Suprapubic skin (tissue), 4 donors: ENCODE measurements around the gene SLC22A3. TPM values are rescaled to one million over a fixed set of nuclear protein-coding genes. Genes with fewer than 3 reads are reported as not detected.

Source experiments
- DNase-seq, 2 donors: peaks; one replicate each; pipeline ENCODE4 v3.0.0-alpha.2; 2019; ENCODE audit warnings: low spot score in 2 of 2
- H3K27ac ChIP-seq: fragments of 200-600 bp; sonication (generic); one replicate; pipeline ENCODE4 v1.5.1; 2019
- H3K27me3 ChIP-seq: fragments of 200-600 bp; sonication (generic); one replicate; pipeline ENCODE4 v1.5.1; 2019
- H3K36me3 ChIP-seq: fragments of 200-600 bp; sonication (generic); one replicate; pipeline ENCODE4 v1.5.1; 2019
- H3K4me1 ChIP-seq: fragments of 200-600 bp; sonication (generic); one replicate; pipeline ENCODE4 v1.5.1; 2019
- H3K4me3 ChIP-seq: fragments of 200-600 bp; sonication (generic); one replicate; pipeline ENCODE4 v1.5.1; 2019; ENCODE audit warnings: mild to moderate bottlenecking
- H3K9me3 ChIP-seq: fragments of 200-600 bp; sonication (generic); one replicate; pipeline ENCODE4 v1.5.1; 2019
- EP300 ChIP-seq: sonication (generic); formaldehyde crosslinking; IDR thresholded peaks from one replicate; pipeline ENCODE4 v1.6.1; 2017; ENCODE audit warnings: antibody characterized with exemption
- POLR2A ChIP-seq, 2 donors: fragments of 450-650 bp; IDR thresholded peaks; one replicate each; pipeline ENCODE4 v1.6.1; 2017; ENCODE audit warnings: antibody characterized with exemption in 2 of 2, mild to moderate bottlenecking in 2 of 2, moderate library complexity in 2 of 2
- POLR2AphosphoS5 ChIP-seq, 3 donors: sonication (generic); formaldehyde crosslinking; IDR thresholded peaks; one replicate each; pipeline ENCODE4 v1.6.1; 2017; ENCODE audit warnings: antibody characterized with exemption in 3 of 3
- WGBS: methylation state at CpG from one replicate; pipeline ENCODE4 v1.1.5; 2018; 5-methylcytosine and 5-hydroxymethylcytosine counted together
- total RNA-seq, 4 donors: library from RNA; depleted of rRNA; stranded (reverse); fragments of >200 nt; gene quantifications; one replicate each; pipeline ENCODE4 v1.1.0, GENCODE V29; 2016
- TF ChIP-seq, protein P1 (sequence below), 2 donors: fragments of 200-600 bp in 1 of 2; fragments of 450-650 bp in 1 of 2; sonication (generic) in 1 of 2; IDR thresholded peaks; one replicate each; pipeline ENCODE4 v1.5.1; 2016 to 2019; ENCODE audit warnings: antibody characterized with exemption in 2 of 2, mild to moderate bottlenecking in 1 of 2, moderate library complexity in 1 of 2

The SLC22A3 gene
- total RNA-seq, 4 donors from 2014 or later: 13.3 to 15.8 (median 15.7) TPM

- Histone ChIP-seq H3K27ac (no peak overlapping the region), H3K27me3 (no peaks in the 10 kb centered on the region), H3K9me3 (no peaks in the 10 kb centered on the region), H3K4me1 (no peaks in the 10 kb centered on the region), H3K4me3 (no peak overlapping the region), H3K36me3 (no peaks in the 10 kb centered on the region)
- TF ChIP-seq EP300 (no peak), POLR2A (IDR thresholded peaks at IDR 0.05) (no peak), POLR2AphosphoS5 (IDR thresholded peaks at IDR 0.05) (no peak)
- TF ChIP-seq, protein P1, sequence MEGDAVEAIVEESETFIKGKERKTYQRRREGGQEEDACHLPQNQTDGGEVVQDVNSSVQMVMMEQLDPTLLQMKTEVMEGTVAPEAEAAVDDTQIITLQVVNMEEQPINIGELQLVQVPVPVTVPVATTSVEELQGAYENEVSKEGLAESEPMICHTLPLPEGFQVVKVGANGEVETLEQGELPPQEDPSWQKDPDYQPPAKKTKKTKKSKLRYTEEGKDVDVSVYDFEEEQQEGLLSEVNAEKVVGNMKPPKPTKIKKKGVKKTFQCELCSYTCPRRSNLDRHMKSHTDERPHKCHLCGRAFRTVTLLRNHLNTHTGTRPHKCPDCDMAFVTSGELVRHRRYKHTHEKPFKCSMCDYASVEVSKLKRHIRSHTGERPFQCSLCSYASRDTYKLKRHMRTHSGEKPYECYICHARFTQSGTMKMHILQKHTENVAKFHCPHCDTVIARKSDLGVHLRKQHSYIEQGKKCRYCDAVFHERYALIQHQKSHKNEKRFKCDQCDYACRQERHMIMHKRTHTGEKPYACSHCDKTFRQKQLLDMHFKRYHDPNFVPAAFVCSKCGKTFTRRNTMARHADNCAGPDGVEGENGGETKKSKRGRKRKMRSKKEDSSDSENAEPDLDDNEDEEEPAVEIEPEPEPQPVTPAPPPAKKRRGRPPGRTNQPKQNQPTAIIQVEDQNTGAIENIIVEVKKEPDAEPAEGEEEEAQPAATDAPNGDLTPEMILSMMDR (IDR thresholded peaks at IDR 0.05): no peak
- no peak for DNase-seq
- 83% methylated on average over 5 of the region's 5 CpGs for WGBS
These were observed 89.0 kb downstream of the SLC22A3 start for GRCh38 chr6:160437154-160437553.

DNA sequence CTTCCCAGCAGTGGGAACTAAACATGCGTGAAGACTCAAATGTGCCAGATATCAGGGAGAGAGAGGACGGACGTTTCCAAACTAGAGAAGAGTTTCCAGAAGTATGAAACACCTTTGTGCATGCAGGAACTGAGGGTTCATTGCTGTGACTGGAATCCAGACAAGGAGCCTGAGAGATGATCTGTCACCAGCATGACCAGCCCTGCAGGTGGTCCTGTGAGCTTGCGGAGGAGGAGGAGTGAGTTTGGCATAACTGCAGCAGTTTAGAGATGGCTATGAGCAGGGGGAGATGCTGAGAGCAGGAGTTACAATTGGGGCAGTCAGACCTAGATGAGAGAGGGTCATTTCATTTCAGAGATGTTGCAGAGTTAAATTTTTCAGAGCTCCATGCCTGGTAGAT, 89.6 kb downstream of the SLC22A3 start:
- DNase-seq: no peak
- no peak overlapping the region for H3K4me3 ChIP-seq
- no peak overlapping the region for H3K27ac ChIP-seq
- H3K9me3 ChIP-seq: no peaks in the 10 kb centered on the region
- 87% methylated on average over 4 of the region's 4 CpGs for WGBS
- H3K27me3 ChIP-seq: no peaks in the 10 kb centered on the region
- no peaks in the 10 kb centered on the region for H3K4me1 ChIP-seq
- no peaks in the 10 kb centered on the region for H3K36me3 ChIP-seq
- TF ChIP-seq, protein P1 (IDR thresholded peaks at IDR 0.05): no peak
- TF ChIP-seq EP300: no peak
- TF ChIP-seq POLR2AphosphoS5 (IDR thresholded peaks at IDR 0.05): no peak
- no peak for TF ChIP-seq POLR2A (IDR thresholded peaks at IDR 0.05)

GRCh38 chr6:160438481-160438880, 90.3 kb downstream of the SLC22A3 start:
- H3K36me3 ChIP-seq: no peaks in the 10 kb centered on the region
- H3K4me3 ChIP-seq: no peak overlapping the region
- TF ChIP-seq, protein P1 (IDR thresholded peaks at IDR 0.05): no peak
- no peak for TF ChIP-seq POLR2AphosphoS5 (IDR thresholded peaks at IDR 0.05)
- TF ChIP-seq POLR2A (IDR thresholded peaks at IDR 0.05): no peak
- TF ChIP-seq EP300: no peak
- WGBS: 82% methylated on average over 4 of the region's 4 CpGs
- H3K4me1 ChIP-seq: no peaks in the 10 kb centered on the region
- H3K27ac ChIP-seq: no peak overlapping the region
- no peaks in the 10 kb centered on the region for H3K9me3 ChIP-seq
- H3K27me3 ChIP-seq: no peaks in the 10 kb centered on the region
- no peak for DNase-seq

GRCh38 chr6:160439751-160440150, 91.6 kb downstream of the SLC22A3 start:
- H3K36me3 ChIP-seq: no peaks in the 10 kb centered on the region
- no peaks in the 10 kb centered on the region for H3K9me3 ChIP-seq
- H3K4me3 ChIP-seq: no peak overlapping the region
- H3K27me3 ChIP-seq: no peaks in the 10 kb centered on the region
- WGBS: 50% methylated on average over 5 of the region's 5 CpGs
- TF ChIP-seq EP300: no peak
- TF ChIP-seq, protein P1 (IDR thresholded peaks at IDR 0.05): no peak
- no peak for DNase-seq
- no peaks in the 10 kb centered on the region for H3K4me1 ChIP-seq
- no peak overlapping the region for H3K27ac ChIP-seq

GRCh38 chr6:160442151-160442550, 94.0 kb downstream of the SLC22A3 start:
- H3K4me3 ChIP-seq: no peak overlapping the region
- WGBS: 88% methylated on average over 5 of the region's 5 CpGs

More at GRCh38 chr6:160442151-160442550, 94.0 kb downstream of the SLC22A3 start:
- Histone ChIP-seq H3K27me3 (no peaks in the 10 kb centered on the region), H3K27ac (no peak overlapping the region), H3K4me1 (no peaks in the 10 kb centered on the region), H3K36me3 (no peaks in the 10 kb centered on the region), H3K9me3 (no peaks in the 10 kb centered on the region)
- no peak for DNase-seq
- TF ChIP-seq POLR2AphosphoS5 (IDR thresholded peaks at IDR 0.05) (no peak), EP300 (no peak), POLR2A (IDR thresholded peaks at IDR 0.05) (no peak)
- TF ChIP-seq, protein P1 (IDR thresholded peaks at IDR 0.05): no peak
